HG03460 (cell line): ENCODE measurements around the gene CORO2A.

ENCODE experiments used
- ATAC-seq: cut with Tn5 transposase; IDR thresholded peaks from one replicate; pipeline ENCODE4 v1.9.1; 2021; ENCODE audit not compliant: unreplicated experiment

Gene CORO2A

DNA sequence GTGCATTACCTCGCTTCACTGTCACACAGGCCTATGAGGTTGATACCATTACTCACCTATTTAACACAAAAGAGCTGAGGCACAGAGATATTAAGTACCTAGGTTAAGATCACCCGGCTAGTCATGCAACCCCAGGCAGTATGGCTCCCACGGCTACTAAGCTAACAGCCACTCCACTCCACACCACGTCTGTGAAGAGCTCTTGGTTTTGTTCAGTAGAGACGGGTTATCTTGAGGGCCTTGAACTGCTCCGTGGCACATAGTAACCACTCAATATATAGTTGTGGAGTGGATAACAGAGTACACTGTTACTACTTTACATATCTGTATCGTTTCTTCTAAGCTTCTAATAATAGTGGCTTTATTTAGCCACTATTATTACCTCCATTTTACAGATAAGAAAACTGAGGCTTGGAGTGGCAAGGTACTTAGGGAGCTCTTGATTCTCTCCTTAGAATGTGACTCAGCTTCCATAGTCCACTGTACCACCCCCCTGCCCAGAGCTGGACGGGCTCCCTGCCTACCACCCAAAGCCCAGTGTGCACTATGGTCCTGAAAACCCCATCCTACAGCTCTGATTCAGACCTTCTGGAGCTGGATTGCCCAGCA lies 1.0 kb upstream of the CORO2A start:
- ATAC-seq, result no peak

DNA sequence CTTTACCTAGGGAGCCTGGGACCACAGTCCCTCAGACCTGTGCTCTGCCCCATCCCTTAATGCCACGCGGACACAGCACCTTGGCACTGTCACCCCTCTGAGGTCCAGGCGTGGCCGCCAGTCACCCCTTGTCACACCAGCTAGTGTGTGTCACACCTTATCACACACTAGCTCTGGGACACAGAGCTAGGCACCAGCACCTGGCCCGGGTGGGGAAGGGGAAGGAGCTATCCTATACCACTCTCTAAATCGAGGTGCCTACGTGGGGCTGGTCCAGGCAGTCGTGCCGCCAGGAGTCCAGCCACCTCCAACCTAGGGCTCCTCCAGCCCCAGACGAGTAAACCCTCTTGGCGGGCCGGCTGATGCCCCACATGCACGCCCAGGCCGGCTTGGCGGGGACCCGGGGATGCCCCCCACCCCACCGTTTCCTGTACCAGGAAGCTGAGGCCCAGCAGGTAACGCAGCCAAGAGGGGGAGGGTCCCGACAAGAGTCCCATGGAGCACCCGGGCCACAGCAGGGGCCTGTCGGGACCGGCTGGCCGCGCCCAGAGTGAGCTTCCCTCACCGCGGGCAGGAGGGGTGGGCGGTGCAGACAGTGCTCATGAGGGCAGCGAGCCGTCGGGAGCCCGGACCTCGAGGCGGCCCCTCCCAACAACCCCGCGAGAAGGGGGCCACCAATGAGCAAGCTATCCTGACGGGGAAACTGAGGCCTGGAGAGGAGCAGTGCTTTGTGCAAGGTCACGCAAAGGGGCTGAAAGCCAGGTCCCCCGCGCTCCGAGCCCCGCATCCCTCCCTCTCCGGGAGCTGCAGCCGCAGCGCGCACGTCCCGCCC lies 550 bp downstream of the CORO2A start:
- ATAC-seq, result no peak

- ATAC-seq, result no peak
Observed at GRCh38 chr9:98191181-98191608, 1.2 kb downstream of the CORO2A start.

- no peak for ATAC-seq
Observed at GRCh38 chr9:98190757-98191105, 1.7 kb downstream of the CORO2A start.

DNA sequence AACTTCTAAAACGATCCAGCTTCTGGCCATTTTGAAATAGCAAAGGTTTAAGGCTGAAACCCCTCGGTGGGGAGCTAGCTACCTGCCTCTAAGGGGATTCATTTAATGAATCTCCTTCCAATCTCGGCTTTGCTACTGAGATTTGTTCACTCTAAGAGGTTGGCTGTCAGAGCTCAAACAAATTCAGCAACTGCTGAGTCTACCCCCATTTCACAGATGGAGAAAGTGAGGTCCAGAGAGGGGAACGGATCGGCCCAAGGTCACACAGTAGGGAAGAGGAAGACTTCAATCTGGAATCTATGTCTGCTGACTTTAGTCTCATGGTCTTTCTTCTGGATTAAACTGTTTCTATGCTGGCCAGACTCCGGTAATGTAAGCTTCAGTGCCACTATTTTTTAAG lies 3.0 kb downstream of the CORO2A start:
- no peak for ATAC-seq

DNA sequence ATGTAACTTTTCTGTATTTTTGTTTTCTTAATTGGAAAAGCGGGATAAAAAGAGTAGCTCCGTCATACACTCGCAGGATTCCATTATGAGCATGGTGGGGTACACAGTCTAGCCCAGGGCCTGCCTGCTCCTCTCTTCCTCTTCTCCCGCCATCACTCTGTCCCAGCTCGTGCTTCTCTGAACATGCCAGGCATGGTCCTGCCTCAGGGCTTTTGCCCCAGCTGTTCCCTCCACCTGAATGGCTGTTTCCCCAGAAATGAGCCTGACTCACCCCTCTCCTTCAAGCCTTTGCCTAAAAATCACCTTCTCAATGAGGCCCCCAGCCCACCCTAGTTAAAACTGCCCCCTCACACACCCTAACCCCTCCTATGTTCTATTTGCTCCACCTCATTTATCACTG lies 4.5 kb downstream of the CORO2A start:
- ATAC-seq, result no peak

GRCh38 chr9:98186236-98186635 lies 6.2 kb downstream of the CORO2A start:
- no peak for ATAC-seq

- ATAC-seq, result no peak
Observed at GRCh38 chr9:98185611-98186171, 6.7 kb downstream of the CORO2A start.

- ATAC-seq, result no peak
Observed at GRCh38 chr9:98185021-98185567, 7.3 kb downstream of the CORO2A start.

DNA sequence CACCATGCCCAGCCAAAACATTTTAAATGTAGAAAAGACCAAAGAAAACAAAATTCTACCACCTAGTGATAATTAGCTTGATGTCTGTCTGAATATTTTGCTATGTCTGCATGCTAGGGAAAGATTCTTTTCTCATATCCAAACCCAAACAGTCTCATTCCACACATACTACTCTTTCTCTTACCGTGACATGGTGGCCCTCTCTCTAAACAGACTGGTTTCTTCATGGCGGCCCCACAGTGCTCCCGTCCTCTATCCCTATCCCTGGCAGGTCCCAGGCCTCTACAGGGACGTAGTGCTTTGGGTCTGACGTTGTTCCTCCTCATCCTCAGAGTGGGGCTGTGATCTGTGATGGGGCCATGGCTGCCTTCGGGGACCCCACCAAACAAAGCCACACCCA lies 8.1 kb downstream of the CORO2A start:
- ATAC-seq, result no peak

- no peak for ATAC-seq
Observed at GRCh38 chr9:98182889-98183599, 9.4 kb downstream of the CORO2A start.

- ATAC-seq, result no peak
Observed at GRCh38 chr9:98182069-98182820, 10.2 kb downstream of the CORO2A start.

- ATAC-seq, result no peak
Observed at GRCh38 chr9:98181746-98182068, 10.7 kb downstream of the CORO2A start.

GRCh38 chr9:98180996-98181395 lies 11.4 kb downstream of the CORO2A start:
- ATAC-seq, result no peak

DNA sequence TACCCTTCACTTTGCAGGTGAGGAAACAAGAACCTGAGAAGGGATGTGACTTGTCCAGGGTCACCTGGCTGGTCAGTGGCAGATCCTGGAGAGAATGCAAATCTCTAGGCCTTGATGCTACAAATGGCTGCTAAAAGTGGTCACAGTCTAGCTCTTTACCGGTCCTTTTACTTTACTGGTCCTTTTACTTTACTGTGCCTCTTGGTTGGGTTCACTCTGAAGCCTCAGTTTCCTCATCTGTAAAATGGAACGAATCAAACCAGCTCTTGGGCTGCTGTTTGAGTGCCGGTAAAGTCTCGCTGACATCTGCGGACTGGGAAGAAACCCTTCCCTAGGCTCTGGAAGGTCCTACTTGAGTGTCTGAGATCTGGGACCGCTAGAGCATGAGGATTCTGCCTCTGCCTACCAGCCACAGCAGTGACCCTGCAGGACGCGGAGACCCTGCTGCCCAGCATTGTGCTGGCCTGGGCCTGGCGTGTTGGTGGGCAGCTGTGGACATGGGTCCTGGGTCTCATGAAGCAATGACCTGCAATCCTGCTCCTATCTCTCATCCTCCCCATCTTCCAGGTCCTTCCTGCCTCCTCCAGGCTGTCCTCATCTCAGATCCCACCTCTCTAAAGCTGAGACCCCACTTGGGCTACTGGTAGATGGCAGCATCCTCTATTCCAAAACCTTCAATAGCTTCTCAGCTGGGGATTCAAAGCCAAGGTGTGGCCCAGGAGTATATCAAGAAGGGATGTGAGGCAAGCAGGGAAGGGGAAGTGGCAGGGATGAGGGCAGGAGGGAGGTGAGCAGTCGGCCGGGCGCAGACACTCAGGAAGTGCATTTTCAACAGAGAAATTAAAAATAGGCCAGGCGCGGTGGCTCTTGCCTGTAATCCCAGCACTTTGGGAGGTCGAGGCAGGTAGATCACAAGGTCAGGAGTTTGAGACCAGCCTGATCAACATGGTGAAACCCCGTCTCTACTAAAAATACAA lies 13.3 kb downstream of the CORO2A start:
- no peak for ATAC-seq

DNA sequence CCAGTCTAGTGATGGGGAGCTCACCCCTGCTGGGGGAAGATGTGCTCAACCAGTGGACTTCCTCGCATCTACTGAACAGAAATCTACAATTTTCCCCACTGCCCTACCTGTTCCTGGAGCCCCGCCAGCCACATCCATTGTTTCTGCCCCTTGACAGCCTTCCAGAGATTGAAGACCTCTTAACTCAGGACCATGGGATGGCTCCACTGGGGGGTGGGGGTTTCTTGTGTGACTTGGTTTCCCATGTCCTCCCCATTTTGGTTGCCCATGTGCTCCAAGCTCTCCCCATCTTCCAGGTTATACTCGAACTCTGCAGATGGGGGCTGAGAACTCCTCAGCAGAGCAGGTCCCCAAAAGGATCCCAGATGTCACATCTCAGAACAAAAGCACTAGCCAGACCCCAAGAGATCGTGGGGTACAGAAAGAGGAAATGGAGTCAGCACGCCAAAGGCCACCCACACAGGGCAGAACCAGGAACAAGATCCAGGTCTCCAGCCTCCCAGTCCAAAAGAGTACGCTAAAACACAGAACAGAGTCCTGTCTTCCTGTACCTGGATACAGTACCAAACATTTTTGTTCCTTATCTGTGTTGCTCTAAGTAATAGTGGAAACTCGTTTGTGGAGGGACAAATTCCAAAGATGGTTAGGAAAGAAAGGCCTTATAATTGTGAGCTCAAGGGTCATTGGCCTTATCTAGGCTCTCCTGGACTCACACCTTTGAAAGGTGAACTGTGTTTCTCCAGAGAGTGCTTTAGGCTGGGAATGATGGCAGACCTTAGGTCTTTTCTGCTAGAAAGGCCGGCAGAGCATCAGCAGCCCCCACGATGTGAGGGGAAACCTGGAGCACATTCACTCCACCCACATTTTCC lies 15.8 kb downstream of the CORO2A start:
- no peak for ATAC-seq

- ATAC-seq, result no peak
Observed at GRCh38 chr9:98175762-98176161, 16.7 kb downstream of the CORO2A start.

GRCh38 chr9:98175028-98175569 lies 17.3 kb downstream of the CORO2A start:
- ATAC-seq, result no peak
